ENCODE results near the gene HMX1. TPM values are rescaled to one million over a fixed set of nuclear protein-coding genes. Genes with fewer than 3 reads are reported as not detected.

Gene HMX1
- total RNA-seq, 6 experiments from 2014 or later: not detected

DNA sequence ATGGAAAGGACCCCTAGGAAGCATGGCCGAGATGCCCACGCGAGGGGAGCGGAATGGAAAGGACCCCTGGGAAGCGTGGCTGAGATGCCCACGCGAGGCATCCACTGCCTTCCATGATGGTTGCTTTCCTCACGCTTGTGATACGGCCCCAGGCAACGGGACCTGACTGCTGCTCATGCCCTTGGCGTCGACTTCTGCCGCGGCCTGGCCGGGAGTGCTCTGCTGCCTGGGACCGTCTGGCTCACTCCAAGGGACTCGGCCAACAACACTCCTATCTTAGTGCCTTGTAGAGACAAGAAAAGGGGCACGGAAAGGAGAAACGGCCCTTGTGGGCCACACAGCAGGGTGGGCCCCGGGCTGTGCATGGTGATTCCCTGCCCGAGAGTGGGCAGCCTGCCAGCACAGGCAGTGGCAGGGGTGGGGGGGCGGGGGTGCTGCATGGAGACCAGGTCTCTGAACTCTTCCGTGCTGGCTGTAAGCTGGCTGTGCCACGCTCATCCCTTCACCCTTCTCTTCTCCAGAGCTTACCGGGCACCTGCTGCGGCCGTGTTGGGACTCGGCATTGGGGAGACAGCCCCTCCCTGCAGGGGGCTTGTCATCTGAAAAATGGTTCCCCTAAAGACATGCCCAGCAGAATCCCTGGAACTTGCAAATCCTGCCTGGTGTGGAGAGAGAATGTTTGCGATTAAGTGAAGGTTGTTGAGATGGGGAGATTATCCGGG is 38.6 kb upstream of the HMX1 start:
- Histone ChIP-seq H3K27ac (no peak overlapping the region), H3K4me3 (no peak overlapping the region), H3K36me3 (no peaks in the 10 kb centered on the region), H3K27me3 (no peaks in the 10 kb centered on the region), H3K4me1 (no peaks in the 10 kb centered on the region), H3K9me3 (no peaks in the 10 kb centered on the region)
- ATAC-seq: no peak
- peak in 2 of 3 donors; percentile 23 to 42 for DNase-seq
- TF ChIP-seq POLR2A (IDR thresholded peaks at IDR 0.05): no peak
- TF ChIP-seq, protein P1, sequence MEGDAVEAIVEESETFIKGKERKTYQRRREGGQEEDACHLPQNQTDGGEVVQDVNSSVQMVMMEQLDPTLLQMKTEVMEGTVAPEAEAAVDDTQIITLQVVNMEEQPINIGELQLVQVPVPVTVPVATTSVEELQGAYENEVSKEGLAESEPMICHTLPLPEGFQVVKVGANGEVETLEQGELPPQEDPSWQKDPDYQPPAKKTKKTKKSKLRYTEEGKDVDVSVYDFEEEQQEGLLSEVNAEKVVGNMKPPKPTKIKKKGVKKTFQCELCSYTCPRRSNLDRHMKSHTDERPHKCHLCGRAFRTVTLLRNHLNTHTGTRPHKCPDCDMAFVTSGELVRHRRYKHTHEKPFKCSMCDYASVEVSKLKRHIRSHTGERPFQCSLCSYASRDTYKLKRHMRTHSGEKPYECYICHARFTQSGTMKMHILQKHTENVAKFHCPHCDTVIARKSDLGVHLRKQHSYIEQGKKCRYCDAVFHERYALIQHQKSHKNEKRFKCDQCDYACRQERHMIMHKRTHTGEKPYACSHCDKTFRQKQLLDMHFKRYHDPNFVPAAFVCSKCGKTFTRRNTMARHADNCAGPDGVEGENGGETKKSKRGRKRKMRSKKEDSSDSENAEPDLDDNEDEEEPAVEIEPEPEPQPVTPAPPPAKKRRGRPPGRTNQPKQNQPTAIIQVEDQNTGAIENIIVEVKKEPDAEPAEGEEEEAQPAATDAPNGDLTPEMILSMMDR (IDR thresholded peaks at IDR 0.05): no peak
- intact Hi-C loops (cut with DNase I): loop anchor here (10.0 kb wide), 1 partner anchor 305 kb away; no protein-coding TSS in a partner anchor
- WGBS (ENCODE audit: insufficient coverage, low coverage, low lambda C conversion rate, missing lambda C conversion rate): 54% methylated on average over 15 of the region's 30 CpGs

- Histone ChIP-seq H3K36me3 (no peaks in the 10 kb centered on the region), H3K4me1 (no peaks in the 10 kb centered on the region), H3K9me3 (no peaks in the 10 kb centered on the region), H3K27me3 (no peaks in the 10 kb centered on the region), H3K27ac (no peak overlapping the region), H3K4me3 (no peak overlapping the region)
- DNase-seq (no peak), ATAC-seq (peak in 1 of 4 donors; percentile 22)
- TF ChIP-seq, protein P1 (IDR thresholded peaks at IDR 0.05): no peak
- TF ChIP-seq POLR2A (IDR thresholded peaks at IDR 0.05): no peak
- intact Hi-C loops (cut with DNase I): no loop called here
- 20% methylated on average over 9 of the region's 9 CpGs for WGBS (ENCODE audit: insufficient coverage, low coverage, low lambda C conversion rate, missing lambda C conversion rate)
Observed at GRCh38 chr4:8909548-8909947, 37.9 kb upstream of the HMX1 start.

GRCh38 chr4:8908206-8908893 is 36.7 kb upstream of the HMX1 start:
- intact Hi-C loops (cut with DNase I): no loop called here

DNA sequence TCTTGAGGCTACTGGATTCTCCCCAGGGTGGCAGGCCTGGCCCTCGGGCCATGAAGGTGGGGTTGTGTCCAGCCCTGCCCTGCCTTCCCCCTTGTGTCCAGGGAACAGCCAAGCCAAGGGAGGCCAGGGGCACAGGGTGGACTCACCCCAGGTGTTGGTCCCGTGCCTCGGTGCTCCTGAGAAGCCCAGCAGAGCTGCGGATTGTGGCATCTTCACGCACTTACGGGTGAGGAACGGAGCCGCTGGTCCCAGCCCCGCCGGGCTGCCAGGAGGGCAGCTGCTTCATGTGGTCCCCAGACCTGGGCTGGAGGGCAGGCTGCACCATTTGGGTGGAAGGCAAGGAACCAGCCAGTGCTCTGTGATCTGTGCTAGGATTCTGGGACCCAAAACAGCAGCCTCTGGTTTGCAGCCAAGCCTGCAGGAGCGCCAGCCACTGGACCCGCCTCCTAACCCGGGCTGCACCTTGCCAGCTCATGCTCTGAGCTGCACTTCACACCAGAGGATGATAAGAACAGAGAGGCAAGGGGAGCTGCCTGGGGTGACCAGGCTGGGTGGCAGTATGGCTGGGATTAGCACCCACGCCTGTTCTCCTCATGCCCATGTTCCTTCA is 36.1 kb upstream of the HMX1 start:
- no CpG with 5 or more reads among the region's 14 CpGs for WGBS (ENCODE audit: insufficient coverage, low coverage, low lambda C conversion rate, missing lambda C conversion rate)

More at GRCh38 chr4:8908206-8908893, 36.7 kb upstream of the HMX1 start:
- ATAC-seq (no peak), DNase-seq (peak in 2 of 3 donors; percentile 36 to 39)
- Histone ChIP-seq H3K9me3 (no peaks in the 10 kb centered on the region), H3K4me3 (no peak overlapping the region), H3K27me3 (no peaks in the 10 kb centered on the region), H3K36me3 (no peaks in the 10 kb centered on the region), H3K4me1 (no peaks in the 10 kb centered on the region), H3K27ac (no peak overlapping the region)
- 50% methylated on average over 7 of the region's 34 CpGs for WGBS (ENCODE audit: insufficient coverage, low coverage, low lambda C conversion rate, missing lambda C conversion rate)
- no peak for TF ChIP-seq POLR2A (IDR thresholded peaks at IDR 0.05)
- TF ChIP-seq, protein P1 (IDR thresholded peaks at IDR 0.05): no peak

More for the DNA sequence above, 36.1 kb upstream of the HMX1 start:
- no peak overlapping the region for H3K27ac ChIP-seq
- H3K4me1 ChIP-seq: no peaks in the 10 kb centered on the region
- H3K4me3 ChIP-seq: no peak overlapping the region
- no peaks in the 10 kb centered on the region for H3K36me3 ChIP-seq
- no peaks in the 10 kb centered on the region for H3K27me3 ChIP-seq
- intact Hi-C loops (cut with DNase I): no loop called here
- peak in 2 of 3 donors; percentile 24 to 49 for DNase-seq
- ATAC-seq: no peak
- H3K9me3 ChIP-seq: no peaks in the 10 kb centered on the region
- no peak for TF ChIP-seq POLR2A (IDR thresholded peaks at IDR 0.05)
- TF ChIP-seq, protein P1 (IDR thresholded peaks at IDR 0.05): no peak
